Measurements from ENCODE around the gene FXYD6.
"Not testable (repeated sequence)": the region's sequence is repeated elsewhere in the genome, so short reads cannot be mapped to it uniquely, and the experiment has no call there.

FXYD6 gene

GRCh38 chr11:117872975-117873827 is 3.3 kb downstream of the FXYD6 start:
- no peak for DNase-seq (ENCODE audit: low read depth)
- no peak overlapping the region for H3K4me3 ChIP-seq (ENCODE audit: low read depth, low read length)

DNA sequence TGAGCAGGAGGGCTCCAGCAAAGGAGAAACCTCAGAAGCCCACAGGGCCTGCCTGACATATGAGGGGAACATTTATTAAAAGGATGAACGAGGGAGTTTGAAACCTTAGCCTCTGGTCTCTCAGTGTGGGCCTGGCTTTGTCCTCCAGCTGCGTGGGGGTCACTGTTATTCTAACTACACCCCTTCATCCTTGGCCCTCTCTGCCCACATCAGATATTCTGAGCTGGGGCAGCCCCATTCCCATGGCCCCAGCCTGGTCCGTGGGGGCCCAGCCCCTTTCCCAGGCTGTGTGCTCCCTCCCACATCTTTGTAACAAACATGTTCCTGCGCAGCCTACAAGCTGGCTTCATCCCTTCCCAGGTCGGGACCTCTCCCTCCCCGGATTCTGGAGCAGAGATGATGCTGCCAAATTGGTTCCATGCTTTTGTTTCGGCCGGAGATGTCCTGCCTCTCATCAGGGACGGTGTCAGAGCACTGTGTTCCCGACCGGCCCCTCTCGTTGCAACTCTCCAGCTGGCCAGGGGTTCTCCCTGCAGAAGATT is 4.0 kb downstream of the FXYD6 start:
- DNase-seq (ENCODE audit: low read depth) = no peak
- no peak overlapping the region for H3K4me3 ChIP-seq (ENCODE audit: low read depth, low read length)

DNA sequence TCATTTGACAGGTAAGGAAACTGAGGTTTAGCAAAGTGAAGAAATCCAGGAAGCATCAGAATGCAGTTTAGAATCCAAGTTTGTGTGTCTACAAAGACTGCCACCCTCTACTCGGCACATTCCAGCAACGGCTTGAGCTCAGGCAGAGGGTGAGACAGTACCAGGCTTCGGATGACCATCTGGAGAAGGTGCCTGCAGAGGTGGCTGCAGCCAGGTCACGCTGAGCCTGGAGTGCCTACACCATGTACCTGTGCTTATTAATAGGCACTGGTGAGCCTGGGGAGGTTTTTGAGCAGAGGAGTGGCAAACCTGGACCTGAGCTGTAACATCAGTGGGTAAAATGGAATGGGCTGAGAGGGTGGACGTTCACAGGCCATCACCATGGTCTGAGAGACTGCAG is 4.7 kb downstream of the FXYD6 start:
- no peak overlapping the region for H3K4me3 ChIP-seq (ENCODE audit: low read depth, low read length)
- no peak for DNase-seq (ENCODE audit: low read depth)

GRCh38 chr11:117871160-117871559 is 5.3 kb downstream of the FXYD6 start:
- DNase-seq (ENCODE audit: low read depth) = no peak
- H3K4me3 ChIP-seq (ENCODE audit: low read depth, low read length) = no peak overlapping the region

DNA sequence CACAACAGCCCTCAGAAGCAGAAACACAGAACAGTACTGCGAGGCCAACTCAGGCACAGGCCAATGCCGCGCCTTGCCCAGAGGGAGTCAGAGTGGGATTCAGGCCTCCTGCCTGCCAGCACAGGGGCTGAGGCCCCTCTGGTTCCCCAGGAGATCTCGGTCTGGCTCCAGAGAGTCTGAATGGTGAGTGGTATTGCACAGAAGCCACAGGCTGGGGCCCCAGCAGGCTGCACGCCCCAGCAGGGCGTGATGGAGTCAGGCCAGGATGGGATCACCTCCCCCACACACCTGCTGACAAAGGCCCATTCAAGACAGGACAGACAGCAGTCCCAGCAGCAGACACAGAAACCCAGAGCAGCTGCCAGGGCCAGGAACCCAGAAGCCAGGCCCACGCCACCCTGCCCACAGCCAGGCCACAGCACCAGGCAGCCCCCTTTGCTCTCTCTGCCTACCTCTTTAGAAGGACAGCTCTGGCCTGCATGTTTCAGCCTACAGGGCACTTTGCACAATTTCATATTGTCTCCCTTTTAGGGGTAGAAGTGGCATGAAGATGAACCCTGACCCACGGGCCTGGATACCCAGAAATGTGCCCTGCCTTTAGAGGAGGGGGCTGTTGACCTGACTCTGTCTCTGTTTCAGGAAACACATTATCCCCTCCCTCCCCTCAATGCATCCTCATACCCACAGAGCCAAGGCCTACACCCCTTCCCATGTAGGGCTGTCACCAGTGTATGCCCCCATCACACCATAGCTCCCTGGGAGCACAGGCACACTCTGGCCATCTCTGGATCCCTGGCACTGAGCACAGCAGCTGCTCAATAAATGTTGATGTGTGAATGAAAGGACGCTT is 6.1 kb downstream of the FXYD6 start:
- no peak overlapping the region for H3K4me3 ChIP-seq (ENCODE audit: low read depth, low read length)
- DNase-seq (ENCODE audit: low read depth) = no peak

- no peak overlapping the region for H3K4me3 ChIP-seq (ENCODE audit: low read depth, low read length)
- no peak for DNase-seq (ENCODE audit: low read depth)
Observed at GRCh38 chr11:117869604-117870003, 6.9 kb downstream of the FXYD6 start.

DNA sequence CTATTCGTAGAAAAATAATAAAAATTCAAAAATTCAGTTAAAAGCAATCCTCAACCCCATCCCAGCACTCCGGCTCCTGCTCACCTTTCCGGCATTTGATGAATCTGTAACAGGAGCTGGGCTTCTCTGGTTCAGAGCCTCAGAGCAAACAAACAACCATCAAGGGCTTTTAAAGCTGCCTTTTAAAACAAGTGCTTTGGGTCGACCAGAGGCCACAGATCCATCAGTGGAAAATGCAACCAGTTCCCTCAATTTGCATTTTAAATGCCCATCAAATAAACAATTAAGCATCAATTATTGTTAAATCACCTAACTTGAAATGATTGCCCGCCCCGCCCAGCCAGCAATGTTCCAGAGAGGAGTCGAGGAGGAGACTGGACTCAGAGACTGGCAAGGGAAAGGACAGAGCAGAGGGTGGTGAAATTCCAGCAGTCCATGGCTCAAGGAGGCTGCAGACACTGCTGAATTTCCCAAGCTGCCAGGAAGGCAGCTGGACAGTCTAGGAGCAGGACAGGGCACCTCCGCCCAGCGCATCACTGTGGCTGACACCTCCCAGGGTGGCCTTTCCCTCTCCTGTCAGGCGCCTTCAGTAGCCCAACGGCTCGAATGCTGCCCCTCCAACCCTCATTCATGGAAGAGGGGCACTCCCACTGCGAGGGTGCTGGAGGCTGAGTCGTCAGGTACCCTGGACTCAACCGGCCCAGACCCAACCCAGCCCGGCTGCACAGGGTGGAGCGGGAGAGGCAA is 7.5 kb downstream of the FXYD6 start:
- H3K4me3 ChIP-seq (ENCODE audit: low read depth, low read length) = no peak overlapping the region
- no peak for DNase-seq (ENCODE audit: low read depth)

DNA sequence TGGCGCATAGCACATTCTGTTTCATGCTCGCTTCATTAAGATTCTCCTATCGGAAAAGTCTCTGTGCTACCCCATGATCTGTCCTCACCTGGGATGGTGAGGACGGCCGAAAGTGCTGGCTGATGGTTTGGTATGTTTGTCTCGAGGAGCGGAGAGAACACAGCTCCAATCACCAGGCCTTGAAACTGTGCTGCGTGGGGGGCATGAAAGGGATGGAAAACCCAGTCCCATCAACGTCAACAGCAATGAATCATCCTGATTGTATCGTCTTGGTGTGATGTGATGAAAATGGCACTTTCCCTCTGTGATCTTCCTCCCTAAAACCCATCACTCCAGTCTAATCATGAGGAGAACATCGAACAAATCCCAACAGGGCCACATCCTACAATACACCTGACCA is 8.4 kb downstream of the FXYD6 start:
- H3K4me3 ChIP-seq (ENCODE audit: low read depth, low read length) = no peak overlapping the region
- no peak for DNase-seq (ENCODE audit: low read depth)

- no peak overlapping the region for H3K4me3 ChIP-seq (ENCODE audit: low read depth, low read length)
- DNase-seq (ENCODE audit: low read depth) = no peak
Observed at GRCh38 chr11:117866526-117866925, 9.9 kb downstream of the FXYD6 start.

GRCh38 chr11:117865546-117865945 is 10.9 kb downstream of the FXYD6 start:
- not testable (repeated sequence) for H3K4me3 ChIP-seq (ENCODE audit: low read depth, low read length); DNase-seq (ENCODE audit: low read depth)

GRCh38 chr11:117863383-117863782 is 13.1 kb downstream of the FXYD6 start:
- DNase-seq (ENCODE audit: low read depth) = no peak
- H3K4me3 ChIP-seq (ENCODE audit: low read depth, low read length) = no peak overlapping the region

DNA sequence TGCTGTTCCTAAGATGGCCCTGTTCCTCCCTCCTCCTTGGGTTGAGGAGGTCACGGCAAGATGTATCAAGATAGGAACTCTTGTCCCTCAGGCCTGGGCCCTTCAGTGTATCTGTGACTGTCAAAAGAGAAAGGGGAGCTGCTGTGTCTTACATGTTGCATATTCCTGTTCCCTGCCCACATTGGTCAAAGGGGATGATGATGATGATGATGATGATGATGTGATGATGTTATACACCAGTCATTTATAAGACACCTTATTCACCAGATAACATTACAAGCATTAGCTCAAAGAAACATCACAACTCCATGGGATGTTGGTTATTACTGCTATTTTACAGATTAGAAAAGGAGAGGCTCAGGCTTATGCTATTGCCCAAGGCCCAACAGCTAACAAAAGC is 13.7 kb downstream of the FXYD6 start:
- no peak overlapping the region for H3K4me3 ChIP-seq (ENCODE audit: low read depth, low read length)
- DNase-seq (ENCODE audit: low read depth) = no peak

DNA sequence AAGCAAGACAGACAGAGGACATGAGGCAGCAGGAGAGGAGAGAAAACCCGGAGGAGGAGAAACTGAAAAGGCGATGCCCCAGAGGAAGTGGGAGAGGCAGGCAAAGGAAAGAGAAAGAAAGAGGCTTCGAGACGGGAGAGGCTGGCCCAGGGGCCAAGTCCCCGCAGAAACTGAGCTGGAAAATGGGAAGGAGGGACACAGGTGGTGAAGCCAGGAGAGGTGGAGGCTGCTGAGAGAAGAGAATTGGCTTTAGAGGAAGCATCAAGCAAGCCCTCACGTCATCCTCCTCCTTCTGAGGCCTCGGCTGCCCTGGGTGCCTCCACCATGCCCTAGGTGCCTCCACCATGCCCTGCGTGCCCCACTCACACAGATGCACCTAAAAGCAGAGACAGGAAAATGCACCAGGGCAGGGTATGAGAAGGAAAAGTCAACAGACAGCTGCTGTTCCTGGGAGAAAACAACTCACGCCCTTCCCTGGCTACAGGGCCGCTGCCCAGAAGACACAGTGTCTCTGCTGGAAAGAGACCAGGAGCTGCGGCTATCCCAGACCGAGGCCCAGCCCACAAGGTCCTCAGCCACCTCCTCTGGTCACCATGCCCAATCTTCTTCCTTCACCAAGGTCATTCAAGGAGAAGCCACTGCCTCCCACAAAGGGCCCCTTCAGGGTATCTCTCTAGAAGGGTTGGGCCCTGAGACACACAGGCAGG is 14.3 kb downstream of the FXYD6 start:
- DNase-seq (ENCODE audit: low read depth) = no peak

DNA sequence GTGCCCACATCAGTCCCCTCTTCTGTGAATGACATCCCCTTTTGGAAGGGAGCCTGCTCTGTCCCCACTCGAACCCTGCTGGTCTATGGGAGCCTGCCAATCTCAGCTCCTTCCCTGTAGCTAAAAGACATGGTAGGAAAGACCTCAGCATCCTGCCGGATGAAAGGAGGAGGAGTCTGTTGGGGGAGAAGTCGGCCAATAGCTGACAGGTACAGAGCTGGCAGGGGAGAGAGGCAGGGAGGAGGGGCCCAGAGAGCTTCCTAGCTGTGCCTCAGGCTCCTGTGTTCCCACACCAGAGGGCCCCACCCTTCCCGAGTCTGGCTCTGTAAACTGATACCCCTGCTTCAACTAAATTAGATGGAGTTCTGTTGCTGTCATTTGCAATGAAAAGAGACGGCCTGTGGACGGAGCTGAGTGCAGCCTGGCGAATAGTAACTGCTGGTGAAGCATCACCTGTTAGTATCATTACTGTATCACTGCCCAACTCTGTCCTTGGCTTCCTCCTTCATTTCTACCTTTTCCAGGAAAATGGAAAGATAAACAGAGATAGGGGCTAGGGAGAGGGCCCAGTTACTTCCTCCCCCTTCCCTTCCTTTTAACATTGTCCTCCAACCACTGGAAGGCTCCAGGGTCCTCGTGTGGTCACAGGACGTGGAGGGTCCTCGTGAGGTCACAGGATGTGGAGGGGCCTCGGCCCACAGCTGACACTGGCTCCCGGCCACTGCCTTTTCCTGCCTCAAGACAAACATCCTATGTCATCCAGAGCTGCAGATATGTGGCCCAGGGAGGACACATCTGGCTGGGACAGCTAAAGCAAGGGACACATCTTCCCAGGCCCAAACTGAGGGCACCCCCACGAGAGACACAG is 15.1 kb downstream of the FXYD6 start:
- DNase-seq (ENCODE audit: low read depth) = no peak
- no peak overlapping the region for H3K4me3 ChIP-seq (ENCODE audit: low read depth, low read length)

More for the DNA sequence above, 14.3 kb downstream of the FXYD6 start:
- H3K4me3 ChIP-seq (ENCODE audit: low read depth, low read length) = no peak overlapping the region

- DNase-seq (ENCODE audit: low read depth) = no peak
Observed at GRCh38 chr11:117860139-117860538, 16.3 kb downstream of the FXYD6 start.

DNA sequence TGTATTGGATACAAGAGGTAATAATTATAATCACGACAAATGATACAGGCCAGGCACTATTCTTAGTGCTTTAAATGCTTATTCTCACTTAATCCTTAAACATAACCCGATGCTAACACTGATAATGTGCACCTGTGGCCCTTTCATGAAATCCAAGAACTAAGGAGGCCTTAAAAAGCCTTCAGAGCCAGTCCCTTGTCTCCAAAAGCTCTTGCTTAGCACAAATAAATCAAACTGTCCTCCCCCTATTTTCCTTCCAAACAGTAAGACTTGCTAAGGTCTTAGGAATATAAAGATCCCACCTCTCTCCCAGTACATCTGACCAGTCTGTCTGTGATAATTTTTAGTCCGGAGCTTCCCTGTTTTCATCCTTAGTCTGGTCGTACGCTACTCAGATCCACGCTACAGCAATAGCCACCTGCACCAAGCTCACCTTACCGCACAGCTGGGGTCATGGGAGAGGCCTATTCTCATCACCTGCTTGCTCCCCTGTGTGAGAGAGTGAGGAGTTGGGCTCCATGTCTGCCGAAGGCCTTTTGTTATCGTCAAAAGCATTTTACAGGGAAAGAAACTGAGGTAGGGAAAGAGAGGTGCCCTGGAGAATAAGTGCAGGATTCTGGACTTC is 16.9 kb downstream of the FXYD6 start:
- no peak for DNase-seq (ENCODE audit: low read depth)
- H3K4me3 ChIP-seq (ENCODE audit: low read depth, low read length) = no peak overlapping the region

More at GRCh38 chr11:117860139-117860538, 16.3 kb downstream of the FXYD6 start:
- no peak overlapping the region for H3K4me3 ChIP-seq (ENCODE audit: low read depth, low read length)

- no peak for DNase-seq (ENCODE audit: low read depth)
Observed at GRCh38 chr11:117859061-117859460, 17.4 kb downstream of the FXYD6 start.

More at GRCh38 chr11:117859061-117859460, 17.4 kb downstream of the FXYD6 start:
- no peak overlapping the region for H3K4me3 ChIP-seq (ENCODE audit: low read depth, low read length)

Measured in skeletal muscle cell (primary cell).